Caco-2 (cell line): ENCODE measurements around the gene NDUFAF3. TPM values are rescaled to one million over a fixed set of nuclear protein-coding genes. Genes with fewer than 3 reads are reported as not detected.

Experiments
- BruUV-seq: library from RNA; stranded (reverse); fragments of 400-500 nt; replicated peaks from 2 replicates; lab custom pipeline; 2021; lab: Mats Ljungman, UMichigan
- CTCF ChIA-PET: fragments of 300-600 bp; sonication (Branson Sonifier 250); formaldehyde crosslinking; loops from one replicate; lab custom pipeline; 2022; ENCODE audit warnings: antibody characterized with exemption; lab: Charles Lee
- POLR2A ChIA-PET: fragments of 300-600 bp; sonication (Branson Sonifier 250); formaldehyde crosslinking; loops from one replicate; lab custom pipeline; 2022; ENCODE audit warnings: antibody characterized with exemption; lab: Charles Lee
- DNase-seq, 2 experiments: peaks; one replicate each; pipeline versions ENCODE4 v3.0.0 to v3.0.0-alpha.2; 2020 to 2022
- H3K27me3 ChIP-seq: replicated peaks from 2 replicates; pipeline ENCODE4 v1.6.0; 2011; ENCODE audit warnings: low read length; ENCODE audit not compliant: control insufficient read depth, insufficient read depth
- H3K36me3 ChIP-seq: 2 replicates; pipeline ENCODE4 v1.5.1; 2011; ENCODE audit warnings: low read length; ENCODE audit not compliant: control insufficient read depth, insufficient read depth
- H3K4me1 ChIP-seq: fragments of 250-450 bp; sonication (Bioruptor Pico); 2 replicates; pipeline ENCODE4 v1.5.1; 2020; ENCODE audit warnings: mild to moderate bottlenecking
- H3K4me3 ChIP-seq: 2 replicates; pipeline ENCODE4 v1.5.1; 2011; ENCODE audit warnings: low read depth, mild to moderate bottlenecking, control low read depth, low read length
- H3K9me3 ChIP-seq: fragments of 250-450 bp; sonication (Bioruptor Pico); 2 replicates; pipeline ENCODE4 v1.5.1; 2020; ENCODE audit warnings: mild to moderate bottlenecking, moderate library complexity
- H3K27ac Mint-ChIP-seq: one replicate; pipeline ENCODE4 v1.8.0; 2022; ENCODE audit warnings: mixed read lengths; ENCODE audit not compliant: unreplicated experiment
- H3K27me3 Mint-ChIP-seq: one replicate; pipeline ENCODE4 v1.8.0; 2022; ENCODE audit warnings: mixed read lengths; ENCODE audit not compliant: insufficient read depth, unreplicated experiment
- H3K36me3 Mint-ChIP-seq: one replicate; pipeline ENCODE4 v1.8.0; 2022; ENCODE audit warnings: mild to moderate bottlenecking, mixed read lengths; ENCODE audit not compliant: insufficient read depth, unreplicated experiment
- H3K4me1 Mint-ChIP-seq: one replicate; pipeline ENCODE4 v1.8.0; 2022; ENCODE audit warnings: low read depth, mixed read lengths; ENCODE audit not compliant: unreplicated experiment
- H3K4me3 Mint-ChIP-seq: one replicate; pipeline ENCODE4 v1.8.0; 2022; ENCODE audit warnings: mild to moderate bottlenecking, moderate library complexity, mixed read lengths; ENCODE audit not compliant: unreplicated experiment
- H3K9me3 Mint-ChIP-seq: one replicate; pipeline ENCODE4 v1.8.0; 2022; ENCODE audit warnings: mixed read lengths; ENCODE audit not compliant: unreplicated experiment
- intact Hi-C: fragments of 100-400 bp; cut with micrococcal nuclease; formaldehyde crosslinking; loops from one replicate; pipeline ENCODE4 v1.10.0; 2022; ENCODE audit not compliant: unreplicated experiment
- total RNA-seq: library from RNA; stranded (reverse); gene quantifications from 2 replicates; pipeline ENCODE4 v1.2.3, GENCODE V29; 2022
- TF ChIP-seq, protein P1 (sequence below), 2 experiments: fragments of 200-600 bp in 1 of 2; IDR thresholded peaks; 1 replicate in 1 of 2; 2 replicates in 1 of 2; pipeline versions ENCODE4 v1.5.1 to v1.8.0; 2011 to 2022; ENCODE audit warnings: antibody characterized with exemption in 1 of 2, control low read depth in 1 of 2, inconsistent platforms in 1 of 2, low read depth in 1 of 2, low read length in 1 of 2, mild to moderate bottlenecking in 1 of 2, moderate library complexity in 1 of 2; ENCODE audit not compliant: insufficient read depth in 1 of 2, severe bottlenecking in 1 of 2, unreplicated experiment in 1 of 2

Gene NDUFAF3
- total RNA-seq, 1 experiment from 2014 or later: 68.7 TPM

DNA sequence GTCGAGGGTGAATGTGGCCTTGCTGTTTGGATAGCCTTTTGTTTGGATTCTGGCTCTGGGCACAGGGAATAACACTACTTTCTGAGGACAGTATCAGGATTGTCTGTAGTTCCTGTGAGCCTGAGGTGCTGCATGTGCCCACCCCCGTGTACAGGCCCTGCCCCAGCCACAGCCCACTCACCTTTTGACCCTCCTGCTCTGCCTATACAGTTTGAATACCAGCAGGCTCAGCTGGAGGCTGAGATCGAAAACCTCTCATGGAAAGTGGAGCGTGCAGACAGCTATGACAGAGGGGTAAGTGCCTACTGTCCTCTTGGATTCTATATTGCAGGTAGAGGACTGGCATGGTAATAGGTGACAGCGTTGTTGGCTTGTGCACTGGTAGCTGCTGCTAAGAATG is 39.2 kb upstream of the NDUFAF3 start:
- intact Hi-C loops: no loop called here
- H3K36me3 ChIP-seq: peaks cover 3% of the 10 kb centered on the region
- BruUV-seq: no TSS peak
- H3K27me3 ChIP-seq: no peaks in the 10 kb centered on the region
- H3K4me1 ChIP-seq: no peaks in the 10 kb centered on the region
- H3K36me3 Mint-ChIP-seq: peaks cover 67% of the 10 kb centered on the region
- TF ChIP-seq, protein P1, sequence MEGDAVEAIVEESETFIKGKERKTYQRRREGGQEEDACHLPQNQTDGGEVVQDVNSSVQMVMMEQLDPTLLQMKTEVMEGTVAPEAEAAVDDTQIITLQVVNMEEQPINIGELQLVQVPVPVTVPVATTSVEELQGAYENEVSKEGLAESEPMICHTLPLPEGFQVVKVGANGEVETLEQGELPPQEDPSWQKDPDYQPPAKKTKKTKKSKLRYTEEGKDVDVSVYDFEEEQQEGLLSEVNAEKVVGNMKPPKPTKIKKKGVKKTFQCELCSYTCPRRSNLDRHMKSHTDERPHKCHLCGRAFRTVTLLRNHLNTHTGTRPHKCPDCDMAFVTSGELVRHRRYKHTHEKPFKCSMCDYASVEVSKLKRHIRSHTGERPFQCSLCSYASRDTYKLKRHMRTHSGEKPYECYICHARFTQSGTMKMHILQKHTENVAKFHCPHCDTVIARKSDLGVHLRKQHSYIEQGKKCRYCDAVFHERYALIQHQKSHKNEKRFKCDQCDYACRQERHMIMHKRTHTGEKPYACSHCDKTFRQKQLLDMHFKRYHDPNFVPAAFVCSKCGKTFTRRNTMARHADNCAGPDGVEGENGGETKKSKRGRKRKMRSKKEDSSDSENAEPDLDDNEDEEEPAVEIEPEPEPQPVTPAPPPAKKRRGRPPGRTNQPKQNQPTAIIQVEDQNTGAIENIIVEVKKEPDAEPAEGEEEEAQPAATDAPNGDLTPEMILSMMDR (IDR thresholded peaks at IDR 0.05; ENCODE audit: insufficient read depth in 1 of 2, low read depth in 1 of 2, low read length in 1 of 2, severe bottlenecking in 1 of 2, unreplicated experiment in 1 of 2): no peak
- ChIA-PET POLR2A (no interaction called here), CTCF (no interaction called here)
- H3K27ac Mint-ChIP-seq: no peak overlapping the region
- no peak for DNase-seq
- peaks cover 1% of the 10 kb centered on the region for H3K4me1 Mint-ChIP-seq
- H3K4me3 Mint-ChIP-seq: no peak overlapping the region
- no peaks in the 10 kb centered on the region for H3K9me3 ChIP-seq
- no peaks in the 10 kb centered on the region for H3K27me3 Mint-ChIP-seq
- H3K4me3 ChIP-seq: no peak overlapping the region
- no peaks in the 10 kb centered on the region for H3K9me3 Mint-ChIP-seq

DNA sequence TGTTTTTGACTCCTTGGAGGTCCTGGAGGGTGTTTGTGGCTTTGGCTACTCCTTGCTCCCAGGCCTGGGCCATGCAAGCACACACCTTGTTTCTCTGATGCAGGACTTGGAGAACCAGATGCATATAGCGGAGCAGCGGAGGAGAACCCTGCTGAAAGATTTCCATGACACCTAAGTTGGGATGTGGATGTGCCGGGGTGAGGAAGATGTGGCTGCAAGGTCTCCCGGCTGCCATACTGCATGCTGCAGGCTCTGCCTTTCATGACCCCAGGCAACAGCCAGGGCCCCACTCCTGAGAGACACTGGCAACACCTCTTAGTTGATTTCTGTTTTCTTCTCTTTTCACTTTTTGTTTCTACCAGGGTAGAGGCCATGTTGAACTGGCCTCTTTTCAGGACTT is 38.8 kb upstream of the NDUFAF3 start:
- H3K4me3 Mint-ChIP-seq: no peak overlapping the region
- DNase-seq: no peak
- H3K27me3 Mint-ChIP-seq: no peaks in the 10 kb centered on the region
- H3K36me3 ChIP-seq: peaks cover 3% of the 10 kb centered on the region
- peaks cover 5% of the 10 kb centered on the region for H3K4me1 Mint-ChIP-seq
- no peaks in the 10 kb centered on the region for H3K9me3 Mint-ChIP-seq
- H3K36me3 Mint-ChIP-seq: peaks cover 63% of the 10 kb centered on the region
- no TSS peak for BruUV-seq
- H3K27me3 ChIP-seq: no peaks in the 10 kb centered on the region
- no peak overlapping the region for H3K27ac Mint-ChIP-seq
- no peaks in the 10 kb centered on the region for H3K4me1 ChIP-seq
- ChIA-PET CTCF (no interaction called here), POLR2A (no interaction called here)
- H3K9me3 ChIP-seq: no peaks in the 10 kb centered on the region
- no peak overlapping the region for H3K4me3 ChIP-seq
- intact Hi-C loops: no loop called here
- TF ChIP-seq, protein P1 (IDR thresholded peaks at IDR 0.05; ENCODE audit: insufficient read depth in 1 of 2, low read depth in 1 of 2, low read length in 1 of 2, severe bottlenecking in 1 of 2, unreplicated experiment in 1 of 2): no peak

DNA sequence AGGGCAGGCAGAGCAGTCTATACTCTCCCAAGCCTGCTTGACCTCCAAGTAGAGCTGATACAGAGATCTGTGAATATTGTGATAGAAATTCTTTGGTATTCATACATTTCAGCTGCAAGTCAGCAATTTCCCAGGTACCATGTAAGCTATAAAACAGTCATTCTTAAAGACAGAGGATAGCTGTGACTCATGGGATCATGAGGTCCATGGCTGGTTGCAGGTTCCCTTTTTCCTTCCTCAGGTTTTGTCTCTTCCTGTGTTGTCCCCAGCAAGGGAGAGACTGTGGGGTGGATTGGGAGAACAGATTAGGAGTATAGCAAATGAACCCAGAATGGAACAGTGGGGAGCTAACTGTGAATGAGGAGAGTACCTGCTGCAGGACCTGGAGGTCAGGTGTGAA is 37.3 kb upstream of the NDUFAF3 start:
- CTCF ChIA-PET: no interaction called here

More for the DNA sequence above, 37.3 kb upstream of the NDUFAF3 start:
- peaks cover 1% of the 10 kb centered on the region for H3K36me3 ChIP-seq
- no peaks in the 10 kb centered on the region for H3K27me3 ChIP-seq
- H3K4me1 ChIP-seq: peaks cover 5% of the 10 kb centered on the region
- Mint-ChIP-seq H3K27me3 (no peaks in the 10 kb centered on the region), H3K27ac (no peak overlapping the region), H3K9me3 (no peaks in the 10 kb centered on the region), H3K4me3 (no peak overlapping the region), H3K4me1 (peaks cover 13% of the 10 kb centered on the region), H3K36me3 (peaks cover 58% of the 10 kb centered on the region)
- no peaks in the 10 kb centered on the region for H3K9me3 ChIP-seq
- H3K4me3 ChIP-seq: no peak overlapping the region
- TF ChIP-seq, protein P1 (IDR thresholded peaks at IDR 0.05; ENCODE audit: insufficient read depth in 1 of 2, low read depth in 1 of 2, low read length in 1 of 2, severe bottlenecking in 1 of 2, unreplicated experiment in 1 of 2): no peak
- DNase-seq: no peak
- BruUV-seq: no TSS peak
- POLR2A ChIA-PET: no interaction called here
- intact Hi-C loops: no loop called here
